HG03354 (cell line): ENCODE results near the gene VPS26B.
A peak's percentile ranks its signal among the peaks of the same experiment; 100 is the strongest.
"Not testable (repeated sequence)": the region's sequence is repeated elsewhere in the genome, so short reads cannot be mapped to it uniquely, and the experiment has no call there.

Experiments used
- ATAC-seq: cut with Tn5 transposase; IDR thresholded peaks from one replicate; pipeline ENCODE4 v1.9.1; 2021; ENCODE audit warnings: mild to moderate bottlenecking; ENCODE audit not compliant: unreplicated experiment, poor library complexity, severe bottlenecking

The VPS26B gene

GRCh38 chr11:134253188-134253993 is 28.9 kb downstream of the VPS26B start, which contains the start of the genes ACAD8 and THYN1:
ACAD8 (plus strand) TSS chr11:134253568; CDS start chr11:134253601, 33 bp downstream.
THYN1 (minus strand) TSS chr11:134253352; CDS start chr11:134252882, 470 bp downstream.
- ATAC-seq = peak; percentile 99

- no peak for ATAC-seq
These were observed 30.1 kb downstream of the VPS26B start for GRCh38 chr11:134254433-134255183.

- not testable (repeated sequence) for ATAC-seq
These were observed 30.7 kb downstream of the VPS26B start for GRCh38 chr11:134255184-134255561.

- no peak for ATAC-seq
These were observed 32.6 kb downstream of the VPS26B start for GRCh38 chr11:134257101-134257500.

GRCh38 chr11:134258577-134258976 is 34.1 kb downstream of the VPS26B start:
- ATAC-seq = no peak

GRCh38 chr11:134260503-134260902 is 36.0 kb downstream of the VPS26B start:
- no peak for ATAC-seq

GRCh38 chr11:134260983-134261382 is 36.5 kb downstream of the VPS26B start:
- ATAC-seq = no peak

- no peak for ATAC-seq
These were observed 37.4 kb downstream of the VPS26B start for GRCh38 chr11:134261626-134262488.

- no peak for ATAC-seq
These were observed 40.7 kb downstream of the VPS26B start for GRCh38 chr11:134264966-134265764.

GRCh38 chr11:134266440-134266839 is 42.0 kb downstream of the VPS26B start:
- ATAC-seq = no peak

GRCh38 chr11:134266841-134267251 is 42.4 kb downstream of the VPS26B start:
- no peak for ATAC-seq

GRCh38 chr11:134267461-134267860 is 43.0 kb downstream of the VPS26B start:
- no peak for ATAC-seq

GRCh38 chr11:134267966-134268365 is 43.5 kb downstream of the VPS26B start:
- no peak for ATAC-seq

GRCh38 chr11:134270250-134270714 is 45.8 kb downstream of the VPS26B start:
- no peak for ATAC-seq

- no peak for ATAC-seq
These were observed 47.5 kb downstream of the VPS26B start for GRCh38 chr11:134271978-134272377.

GRCh38 chr11:134272381-134273316 is 48.2 kb downstream of the VPS26B start:
- ATAC-seq = no peak

GRCh38 chr11:134273317-134273712 is 48.8 kb downstream of the VPS26B start:
- ATAC-seq = no peak

GRCh38 chr11:134275188-134275533 is 50.7 kb downstream of the VPS26B start:
- ATAC-seq = no peak
